WTC11 (cell line): ENCODE measurements around the gene AGAP1. TPM values are rescaled to one million over a fixed set of nuclear protein-coding genes. Genes with fewer than 3 reads are reported as not detected.

Experiments used
- ATAC-seq: fragments of 200-7000 bp; cut with Tn5 transposase; 2 replicates; pipeline ENCODE4 v1.10.0; 2021; ENCODE audit warnings: mild to moderate bottlenecking, moderate library complexity
- CTCF ChIA-PET: fragments of 300-600 bp; sonication (Branson Sonifier 250); formaldehyde crosslinking; loops from one replicate; lab custom pipeline; 2021; ENCODE audit warnings: antibody characterized with exemption; lab: Charles Lee
- POLR2A ChIA-PET: fragments of 350-600 bp; sonication (Branson Sonifier 250); formaldehyde crosslinking; loops from one replicate; lab custom pipeline; 2021; ENCODE audit warnings: antibody characterized with exemption; lab: Charles Lee
- DNase-seq: peaks from one replicate; pipeline ENCODE4 v3.0.0; 2021; ENCODE audit warnings: low spot score
- H3K27ac Mint-ChIP-seq: 2 replicates; pipeline ENCODE4 v1.8.0; 2021; ENCODE audit warnings: mixed read lengths
- H3K27me3 Mint-ChIP-seq: 2 replicates; pipeline ENCODE4 v1.8.0; 2021; ENCODE audit warnings: low read depth, mild to moderate bottlenecking, moderate library complexity, mixed read lengths
- H3K36me3 Mint-ChIP-seq: 2 replicates; pipeline ENCODE4 v1.8.0; 2021; ENCODE audit warnings: mixed read lengths
- H3K4me1 Mint-ChIP-seq: 2 replicates; pipeline ENCODE4 v1.8.0; 2022; ENCODE audit warnings: mixed read lengths
- H3K4me3 Mint-ChIP-seq: 2 replicates; pipeline ENCODE4 v1.8.0; 2021; ENCODE audit warnings: mild to moderate bottlenecking, moderate library complexity, mixed read lengths
- H3K9me3 Mint-ChIP-seq: 2 replicates; pipeline ENCODE4 v1.8.0; 2021; ENCODE audit warnings: mixed read lengths
- CBFB ChIP-seq: sonication (generic); formaldehyde crosslinking; IDR thresholded peaks from 2 replicates; pipeline ENCODE4 v1.8.1; 2022; ENCODE audit warnings: mild to moderate bottlenecking, low read depth, missing genetic modification reagents
- CREB1 ChIP-seq: sonication (generic); formaldehyde crosslinking; IDR thresholded peaks from 2 replicates; pipeline ENCODE4 v1.8.0; 2023; ENCODE audit warnings: mild to moderate bottlenecking, missing genetic modification reagents
- EMX1 ChIP-seq: fragments of 250-450 bp; sonication (Bioruptor Pico); IDR thresholded peaks from 2 replicates; pipeline ENCODE4 v1.8.0; 2021; ENCODE audit warnings: mild to moderate bottlenecking
- ETV6 ChIP-seq: sonication (generic); formaldehyde crosslinking; IDR thresholded peaks from 2 replicates; pipeline ENCODE4 v1.8.1; 2022; ENCODE audit warnings: mild to moderate bottlenecking, missing genetic modification reagents
- MYBL2 ChIP-seq: sonication (generic); formaldehyde crosslinking; IDR thresholded peaks from 2 replicates; pipeline ENCODE4 v1.8.1; 2023; ENCODE audit warnings: mild to moderate bottlenecking, moderate library complexity, missing genetic modification reagents
- NFATC4 ChIP-seq: fragments of 250-450 bp; sonication (Bioruptor Pico); IDR thresholded peaks from 2 replicates; pipeline ENCODE4 v1.9.0; 2021; ENCODE audit warnings: mild to moderate bottlenecking
- NR3C1 ChIP-seq: sonication (generic); formaldehyde crosslinking; conservative IDR thresholded peaks from 2 replicates; pipeline ENCODE4 v1.8.1; 2023; ENCODE audit warnings: low read depth, mild to moderate bottlenecking, missing genetic modification reagents
- SMAD3 ChIP-seq: sonication (generic); formaldehyde crosslinking; IDR thresholded peaks from 2 replicates; pipeline ENCODE4 v1.8.0; 2022; ENCODE audit warnings: missing genetic modification reagents, mild to moderate bottlenecking, borderline replicate concordance
- SMAD4 ChIP-seq: sonication (generic); formaldehyde crosslinking; IDR thresholded peaks from 2 replicates; pipeline ENCODE4 v1.8.0; 2022; ENCODE audit warnings: mild to moderate bottlenecking, missing genetic modification reagents
- SOX15 ChIP-seq: fragments of 250-450 bp; sonication (Bioruptor Pico); IDR thresholded peaks from 2 replicates; pipeline ENCODE4 v1.9.0; 2021; ENCODE audit warnings: mild to moderate bottlenecking
- SP1 ChIP-seq: sonication (generic); formaldehyde crosslinking; conservative IDR thresholded peaks from 2 replicates; pipeline ENCODE4 v1.8.1; 2022; ENCODE audit warnings: missing genetic modification reagents
- TEAD4 ChIP-seq: sonication (generic); formaldehyde crosslinking; IDR thresholded peaks from 2 replicates; pipeline ENCODE4 v1.8.0; 2022; ENCODE audit warnings: mild to moderate bottlenecking, missing genetic modification reagents
- TP53 ChIP-seq: sonication (generic); formaldehyde crosslinking; IDR thresholded peaks from 2 replicates; pipeline ENCODE4 v1.8.1; 2023; ENCODE audit warnings: mild to moderate bottlenecking, missing genetic modification reagents
- ZBTB21 ChIP-seq: sonication (generic); formaldehyde crosslinking; IDR thresholded peaks from 2 replicates; pipeline ENCODE4 v1.8.1; 2023; ENCODE audit warnings: mild to moderate bottlenecking, missing genetic modification reagents, borderline replicate concordance
- ZNF121 ChIP-seq: sonication (generic); formaldehyde crosslinking; IDR thresholded peaks from 2 replicates; pipeline ENCODE4 v1.8.0; 2023; ENCODE audit warnings: missing genetic modification reagents
- ZNF138 ChIP-seq: sonication (generic); formaldehyde crosslinking; conservative IDR thresholded peaks from 2 replicates; pipeline ENCODE4 v1.8.1; 2022; ENCODE audit warnings: mild to moderate bottlenecking, moderate library complexity, missing genetic modification reagents
- ZNF232 ChIP-seq: sonication (generic); formaldehyde crosslinking; IDR thresholded peaks from 2 replicates; pipeline ENCODE4 v1.8.0; 2022; ENCODE audit warnings: mild to moderate bottlenecking, missing genetic modification reagents
- total RNA-seq: library from RNA; stranded (reverse); gene quantifications from 3 replicates; pipeline ENCODE4 v1.2.3, GENCODE V29; 2021
- TF ChIP-seq, protein P1 (sequence below): sonication (generic); formaldehyde crosslinking; conservative IDR thresholded peaks from 2 replicates; pipeline ENCODE4 v1.8.1; 2022; ENCODE audit warnings: mild to moderate bottlenecking, missing genetic modification reagents
- TF ChIP-seq, protein P2 (sequence below): sonication (generic); formaldehyde crosslinking; IDR thresholded peaks from 2 replicates; pipeline ENCODE4 v1.8.1; 2023; ENCODE audit warnings: mild to moderate bottlenecking, missing genetic modification reagents
- TF ChIP-seq, protein P3 (sequence below): fragments of 250-450 bp; sonication (Bioruptor Pico); IDR thresholded peaks from 2 replicates; pipeline ENCODE4 v1.9.0; 2021; ENCODE audit warnings: mild to moderate bottlenecking
- TF ChIP-seq, protein P4 (sequence below): sonication (generic); formaldehyde crosslinking; IDR thresholded peaks from 2 replicates; pipeline ENCODE4 v1.8.1; 2022; ENCODE audit warnings: missing genetic modification reagents, borderline replicate concordance
- TF ChIP-seq, protein P5 (sequence below): sonication (generic); formaldehyde crosslinking; IDR thresholded peaks from 2 replicates; pipeline ENCODE4 v1.8.0; 2022; ENCODE audit warnings: mild to moderate bottlenecking, missing genetic modification reagents
- TF ChIP-seq, protein P6 (sequence below): sonication (generic); formaldehyde crosslinking; conservative IDR thresholded peaks from 2 replicates; pipeline ENCODE4 v1.8.1; 2023; ENCODE audit warnings: mild to moderate bottlenecking, low read depth, missing genetic modification reagents, moderate library complexity
- TF ChIP-seq, protein P7 (sequence below): sonication (generic); formaldehyde crosslinking; IDR thresholded peaks from 2 replicates; pipeline ENCODE4 v1.8.0; 2023; ENCODE audit warnings: mild to moderate bottlenecking, missing genetic modification reagents
- TF ChIP-seq, protein P8 (sequence below): fragments of 250-450 bp; sonication (Bioruptor Pico); IDR thresholded peaks from 2 replicates; pipeline ENCODE4 v1.8.0; 2021; ENCODE audit warnings: mild to moderate bottlenecking

AGAP1 gene
- total RNA-seq, 1 experiment from 2014 or later, result 49.3 TPM

DNA sequence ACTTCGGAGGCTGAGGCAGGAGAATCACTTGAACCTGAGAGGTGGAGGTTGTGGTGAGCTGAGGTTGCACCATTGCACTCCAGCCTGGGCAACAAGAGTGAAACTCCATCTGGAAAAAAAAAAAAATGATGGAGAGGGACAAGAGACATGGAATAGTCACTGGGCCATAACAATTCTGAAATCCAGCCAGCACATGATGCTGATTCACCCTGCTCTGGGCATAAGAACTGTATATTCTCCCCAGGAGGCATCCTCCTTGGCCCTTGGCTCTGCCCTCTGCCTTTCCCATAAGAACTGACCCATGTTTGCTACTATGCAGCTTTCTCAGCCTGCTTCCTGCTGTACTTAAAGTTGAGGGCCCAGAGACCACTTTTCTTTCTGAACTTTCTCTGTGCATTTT is 376.7 kb downstream of the AGAP1 start:
- H3K36me3 Mint-ChIP-seq, result peaks cover 19% of the 10 kb centered on the region
- DNase-seq (no peak), ATAC-seq (no peak)
- H3K4me1 Mint-ChIP-seq, result peaks cover 20% of the 10 kb centered on the region
- H3K4me3 Mint-ChIP-seq, result no peak overlapping the region
- ChIA-PET POLR2A (no interaction called here), CTCF (no interaction called here)
- H3K9me3 Mint-ChIP-seq, result peaks cover 9% of the 10 kb centered on the region
- no peak for TF ChIP-seq ZBTB21 (CRISPR knock-in tag)
- TF ChIP-seq, protein P1, sequence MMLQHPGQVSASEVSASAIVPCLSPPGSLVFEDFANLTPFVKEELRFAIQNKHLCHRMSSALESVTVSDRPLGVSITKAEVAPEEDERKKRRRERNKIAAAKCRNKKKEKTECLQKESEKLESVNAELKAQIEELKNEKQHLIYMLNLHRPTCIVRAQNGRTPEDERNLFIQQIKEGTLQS (CRISPR knock-in tag), result no peak
- no peak for TF ChIP-seq TEAD4 (CRISPR knock-in tag)
- no peak for TF ChIP-seq SOX15
- TF ChIP-seq CREB1 (CRISPR knock-in tag), result no peak
- no peak for TF ChIP-seq SMAD4
- TF ChIP-seq, protein P2, sequence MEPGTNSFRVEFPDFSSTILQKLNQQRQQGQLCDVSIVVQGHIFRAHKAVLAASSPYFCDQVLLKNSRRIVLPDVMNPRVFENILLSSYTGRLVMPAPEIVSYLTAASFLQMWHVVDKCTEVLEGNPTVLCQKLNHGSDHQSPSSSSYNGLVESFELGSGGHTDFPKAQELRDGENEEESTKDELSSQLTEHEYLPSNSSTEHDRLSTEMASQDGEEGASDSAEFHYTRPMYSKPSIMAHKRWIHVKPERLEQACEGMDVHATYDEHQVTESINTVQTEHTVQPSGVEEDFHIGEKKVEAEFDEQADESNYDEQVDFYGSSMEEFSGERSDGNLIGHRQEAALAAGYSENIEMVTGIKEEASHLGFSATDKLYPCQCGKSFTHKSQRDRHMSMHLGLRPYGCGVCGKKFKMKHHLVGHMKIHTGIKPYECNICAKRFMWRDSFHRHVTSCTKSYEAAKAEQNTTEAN, result no peak
- TF ChIP-seq EMX1 (CRISPR knock-in tag), result no peak
- no peak for TF ChIP-seq ZNF232
- TF ChIP-seq, protein P3, sequence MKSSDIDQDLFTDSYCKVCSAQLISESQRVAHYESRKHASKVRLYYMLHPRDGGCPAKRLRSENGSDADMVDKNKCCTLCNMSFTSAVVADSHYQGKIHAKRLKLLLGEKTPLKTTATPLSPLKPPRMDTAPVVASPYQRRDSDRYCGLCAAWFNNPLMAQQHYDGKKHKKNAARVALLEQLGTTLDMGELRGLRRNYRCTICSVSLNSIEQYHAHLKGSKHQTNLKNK (CRISPR knock-in tag), result no peak
- no peak for TF ChIP-seq NR3C1
- TF ChIP-seq ETV6 (CRISPR knock-in tag), result no peak
- TF ChIP-seq, protein P4, sequence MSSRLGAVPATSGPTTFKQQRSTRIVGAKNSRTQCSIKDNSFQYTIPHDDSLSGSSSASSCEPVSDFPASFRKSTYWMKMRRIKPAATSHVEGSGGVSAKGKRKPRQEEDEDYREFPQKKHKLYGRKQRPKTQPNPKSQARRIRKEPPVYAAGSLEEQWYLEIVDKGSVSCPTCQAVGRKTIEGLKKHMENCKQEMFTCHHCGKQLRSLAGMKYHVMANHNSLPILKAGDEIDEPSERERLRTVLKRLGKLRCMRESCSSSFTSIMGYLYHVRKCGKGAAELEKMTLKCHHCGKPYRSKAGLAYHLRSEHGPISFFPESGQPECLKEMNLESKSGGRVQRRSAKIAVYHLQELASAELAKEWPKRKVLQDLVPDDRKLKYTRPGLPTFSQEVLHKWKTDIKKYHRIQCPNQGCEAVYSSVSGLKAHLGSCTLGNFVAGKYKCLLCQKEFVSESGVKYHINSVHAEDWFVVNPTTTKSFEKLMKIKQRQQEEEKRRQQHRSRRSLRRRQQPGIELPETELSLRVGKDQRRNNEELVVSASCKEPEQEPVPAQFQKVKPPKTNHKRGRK (CRISPR knock-in tag), result no peak
- TF ChIP-seq CBFB (CRISPR knock-in tag), result no peak
- TF ChIP-seq, protein P5, sequence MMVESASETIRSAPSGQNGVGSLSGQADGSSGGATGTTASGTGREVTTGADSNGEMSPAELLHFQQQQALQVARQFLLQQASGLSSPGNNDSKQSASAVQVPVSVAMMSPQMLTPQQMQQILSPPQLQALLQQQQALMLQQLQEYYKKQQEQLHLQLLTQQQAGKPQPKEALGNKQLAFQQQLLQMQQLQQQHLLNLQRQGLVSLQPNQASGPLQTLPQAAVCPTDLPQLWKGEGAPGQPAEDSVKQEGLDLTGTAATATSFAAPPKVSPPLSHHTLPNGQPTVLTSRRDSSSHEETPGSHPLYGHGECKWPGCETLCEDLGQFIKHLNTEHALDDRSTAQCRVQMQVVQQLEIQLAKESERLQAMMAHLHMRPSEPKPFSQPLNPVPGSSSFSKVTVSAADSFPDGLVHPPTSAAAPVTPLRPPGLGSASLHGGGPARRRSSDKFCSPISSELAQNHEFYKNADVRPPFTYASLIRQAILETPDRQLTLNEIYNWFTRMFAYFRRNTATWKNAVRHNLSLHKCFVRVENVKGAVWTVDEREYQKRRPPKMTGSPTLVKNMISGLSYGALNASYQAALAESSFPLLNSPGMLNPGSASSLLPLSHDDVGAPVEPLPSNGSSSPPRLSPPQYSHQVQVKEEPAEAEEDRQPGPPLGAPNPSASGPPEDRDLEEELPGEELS (CRISPR knock-in tag), result no peak
- no peak for TF ChIP-seq TP53 (CRISPR knock-in tag)
- TF ChIP-seq SMAD3 (CRISPR knock-in tag), result no peak
- TF ChIP-seq, all 79 proteins: peak for 0
- Mint-ChIP-seq H3K27ac (no peak overlapping the region), H3K27me3 (no peaks in the 10 kb centered on the region)

DNA sequence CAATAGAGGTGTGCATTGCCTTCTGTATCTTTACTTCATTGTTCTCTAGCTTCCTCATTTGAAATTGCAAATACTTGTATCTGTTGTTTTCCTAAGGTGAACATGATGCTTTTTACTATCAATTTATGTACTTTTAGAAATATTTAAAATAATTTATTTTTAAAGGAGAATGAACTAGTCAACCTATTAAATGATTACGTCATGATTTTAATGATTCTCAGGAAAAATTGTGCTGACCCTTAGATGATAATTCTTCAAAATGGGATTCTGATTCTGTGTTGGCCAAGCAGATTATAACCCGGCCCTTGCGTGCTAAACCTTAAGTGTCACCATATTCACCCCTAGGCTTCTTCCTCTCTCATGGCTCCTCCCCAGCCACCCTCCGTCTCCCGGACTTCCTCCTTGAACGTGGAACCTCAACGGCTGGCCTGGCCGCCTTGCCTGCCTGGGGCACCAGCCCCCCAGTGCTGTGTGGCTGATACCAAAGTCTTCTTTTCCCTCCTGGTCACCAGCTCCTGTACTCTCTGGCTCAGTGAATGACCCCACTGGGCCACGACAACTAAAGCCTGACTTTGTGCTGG is 382.3 kb downstream of the AGAP1 start:
- peaks cover 2% of the 10 kb centered on the region; the same call in 1 of the 2 replicates for H3K9me3 Mint-ChIP-seq
- ChIA-PET CTCF (no interaction called here), POLR2A (no interaction called here)
- TF ChIP-seq SP1, result no peak
- TF ChIP-seq ZNF138 (CRISPR knock-in tag), result no peak
- TF ChIP-seq ZNF121 (CRISPR knock-in tag), result no peak
- TF ChIP-seq, protein P6, sequence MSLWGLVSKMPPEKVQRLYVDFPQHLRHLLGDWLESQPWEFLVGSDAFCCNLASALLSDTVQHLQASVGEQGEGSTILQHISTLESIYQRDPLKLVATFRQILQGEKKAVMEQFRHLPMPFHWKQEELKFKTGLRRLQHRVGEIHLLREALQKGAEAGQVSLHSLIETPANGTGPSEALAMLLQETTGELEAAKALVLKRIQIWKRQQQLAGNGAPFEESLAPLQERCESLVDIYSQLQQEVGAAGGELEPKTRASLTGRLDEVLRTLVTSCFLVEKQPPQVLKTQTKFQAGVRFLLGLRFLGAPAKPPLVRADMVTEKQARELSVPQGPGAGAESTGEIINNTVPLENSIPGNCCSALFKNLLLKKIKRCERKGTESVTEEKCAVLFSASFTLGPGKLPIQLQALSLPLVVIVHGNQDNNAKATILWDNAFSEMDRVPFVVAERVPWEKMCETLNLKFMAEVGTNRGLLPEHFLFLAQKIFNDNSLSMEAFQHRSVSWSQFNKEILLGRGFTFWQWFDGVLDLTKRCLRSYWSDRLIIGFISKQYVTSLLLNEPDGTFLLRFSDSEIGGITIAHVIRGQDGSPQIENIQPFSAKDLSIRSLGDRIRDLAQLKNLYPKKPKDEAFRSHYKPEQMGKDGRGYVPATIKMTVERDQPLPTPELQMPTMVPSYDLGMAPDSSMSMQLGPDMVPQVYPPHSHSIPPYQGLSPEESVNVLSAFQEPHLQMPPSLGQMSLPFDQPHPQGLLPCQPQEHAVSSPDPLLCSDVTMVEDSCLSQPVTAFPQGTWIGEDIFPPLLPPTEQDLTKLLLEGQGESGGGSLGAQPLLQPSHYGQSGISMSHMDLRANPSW, result no peak
- TF ChIP-seq TEAD4 (CRISPR knock-in tag), result no peak
- no peak for TF ChIP-seq MYBL2 (CRISPR knock-in tag)
- TF ChIP-seq, protein P7, sequence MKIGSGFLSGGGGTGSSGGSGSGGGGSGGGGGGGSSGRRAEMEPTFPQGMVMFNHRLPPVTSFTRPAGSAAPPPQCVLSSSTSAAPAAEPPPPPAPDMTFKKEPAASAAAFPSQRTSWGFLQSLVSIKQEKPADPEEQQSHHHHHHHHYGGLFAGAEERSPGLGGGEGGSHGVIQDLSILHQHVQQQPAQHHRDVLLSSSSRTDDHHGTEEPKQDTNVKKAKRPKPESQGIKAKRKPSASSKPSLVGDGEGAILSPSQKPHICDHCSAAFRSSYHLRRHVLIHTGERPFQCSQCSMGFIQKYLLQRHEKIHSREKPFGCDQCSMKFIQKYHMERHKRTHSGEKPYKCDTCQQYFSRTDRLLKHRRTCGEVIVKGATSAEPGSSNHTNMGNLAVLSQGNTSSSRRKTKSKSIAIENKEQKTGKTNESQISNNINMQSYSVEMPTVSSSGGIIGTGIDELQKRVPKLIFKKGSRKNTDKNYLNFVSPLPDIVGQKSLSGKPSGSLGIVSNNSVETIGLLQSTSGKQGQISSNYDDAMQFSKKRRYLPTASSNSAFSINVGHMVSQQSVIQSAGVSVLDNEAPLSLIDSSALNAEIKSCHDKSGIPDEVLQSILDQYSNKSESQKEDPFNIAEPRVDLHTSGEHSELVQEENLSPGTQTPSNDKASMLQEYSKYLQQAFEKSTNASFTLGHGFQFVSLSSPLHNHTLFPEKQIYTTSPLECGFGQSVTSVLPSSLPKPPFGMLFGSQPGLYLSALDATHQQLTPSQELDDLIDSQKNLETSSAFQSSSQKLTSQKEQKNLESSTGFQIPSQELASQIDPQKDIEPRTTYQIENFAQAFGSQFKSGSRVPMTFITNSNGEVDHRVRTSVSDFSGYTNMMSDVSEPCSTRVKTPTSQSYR (CRISPR knock-in tag), result no peak
- no peak for TF ChIP-seq SMAD4
- TF ChIP-seq, protein P8, sequence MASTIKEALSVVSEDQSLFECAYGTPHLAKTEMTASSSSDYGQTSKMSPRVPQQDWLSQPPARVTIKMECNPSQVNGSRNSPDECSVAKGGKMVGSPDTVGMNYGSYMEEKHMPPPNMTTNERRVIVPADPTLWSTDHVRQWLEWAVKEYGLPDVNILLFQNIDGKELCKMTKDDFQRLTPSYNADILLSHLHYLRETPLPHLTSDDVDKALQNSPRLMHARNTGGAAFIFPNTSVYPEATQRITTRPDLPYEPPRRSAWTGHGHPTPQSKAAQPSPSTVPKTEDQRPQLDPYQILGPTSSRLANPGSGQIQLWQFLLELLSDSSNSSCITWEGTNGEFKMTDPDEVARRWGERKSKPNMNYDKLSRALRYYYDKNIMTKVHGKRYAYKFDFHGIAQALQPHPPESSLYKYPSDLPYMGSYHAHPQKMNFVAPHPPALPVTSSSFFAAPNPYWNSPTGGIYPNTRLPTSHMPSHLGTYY, result no peak
- TF ChIP-seq NFATC4 (CRISPR knock-in tag), result no peak
- H3K27ac Mint-ChIP-seq, result peak overlapping the region; percentile 14; the same call in 1 of the 2 replicates
- no peak overlapping the region for H3K4me3 Mint-ChIP-seq
- no peaks in the 10 kb centered on the region for H3K27me3 Mint-ChIP-seq
- no peak for ATAC-seq
- H3K36me3 Mint-ChIP-seq, result no peaks in the 10 kb centered on the region; the same call in 1 of the 2 replicates
- no peak for DNase-seq
- H3K4me1 Mint-ChIP-seq, result peaks cover 24% of the 10 kb centered on the region
